T-helper 9 cell (primary cell): ENCODE measurements around the gene SEPSECS.

Source experiments
- DNase-seq: peaks from one replicate; pipeline ENCODE4 v3.0.0-alpha.2; 2020

Gene SEPSECS

DNA sequence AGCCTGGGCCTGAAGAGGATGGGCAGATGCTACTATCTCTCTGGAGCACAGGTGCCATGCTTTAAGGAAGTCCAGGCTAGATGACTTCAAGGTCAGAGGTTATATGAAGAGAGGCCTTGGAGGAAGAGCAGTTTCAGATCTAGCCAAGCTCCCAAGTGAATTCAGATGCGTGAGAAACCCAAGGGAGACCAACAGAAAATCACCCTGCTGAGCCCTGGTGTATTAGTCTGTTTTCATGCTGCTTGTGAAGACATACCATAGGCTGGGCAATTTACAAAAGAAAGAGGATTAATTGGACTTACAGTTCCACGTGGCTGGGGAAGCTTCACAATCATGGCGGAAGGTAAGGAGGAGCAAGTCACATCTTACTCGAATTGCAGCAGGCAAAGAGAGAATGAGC, 81.7 kb downstream of the SEPSECS start:
- no peak for DNase-seq

DNA sequence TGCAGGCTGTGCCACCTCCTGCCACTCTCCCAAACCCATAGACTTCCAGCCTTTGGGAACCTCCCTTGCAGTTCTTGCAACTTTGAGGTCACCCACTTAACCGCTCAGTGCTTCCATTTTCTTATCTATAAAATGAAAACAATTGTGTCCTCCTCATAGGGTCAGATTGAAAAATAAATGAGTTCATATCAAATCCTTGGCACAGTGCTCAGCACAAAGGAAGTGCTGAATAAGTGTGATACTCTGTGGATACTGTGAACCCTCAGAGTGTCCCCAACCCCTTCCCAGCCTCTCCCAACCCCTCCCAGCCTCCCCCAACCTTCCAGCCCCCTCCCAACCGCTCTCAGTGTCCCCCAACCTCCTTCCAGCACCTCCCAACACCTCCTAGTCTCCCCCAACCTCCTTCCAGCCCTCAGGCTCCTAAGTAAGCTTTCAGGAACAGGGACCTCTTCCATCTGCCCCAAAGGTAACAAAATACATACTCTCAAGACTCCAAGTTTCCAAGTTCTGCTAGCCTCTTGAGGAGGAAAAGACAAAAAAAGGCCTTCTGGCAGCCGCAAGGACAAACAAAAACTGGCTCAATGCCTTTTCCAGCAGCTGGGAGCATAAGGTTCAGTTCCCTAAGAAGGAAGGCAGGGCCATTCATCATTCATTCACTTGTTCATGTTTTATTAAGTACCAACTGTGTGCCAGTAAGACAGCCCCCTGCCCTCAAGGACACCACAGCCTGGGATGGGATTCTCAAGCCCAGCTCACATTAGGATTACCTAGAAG, 83.4 kb downstream of the SEPSECS start:
- no peak for DNase-seq

DNA sequence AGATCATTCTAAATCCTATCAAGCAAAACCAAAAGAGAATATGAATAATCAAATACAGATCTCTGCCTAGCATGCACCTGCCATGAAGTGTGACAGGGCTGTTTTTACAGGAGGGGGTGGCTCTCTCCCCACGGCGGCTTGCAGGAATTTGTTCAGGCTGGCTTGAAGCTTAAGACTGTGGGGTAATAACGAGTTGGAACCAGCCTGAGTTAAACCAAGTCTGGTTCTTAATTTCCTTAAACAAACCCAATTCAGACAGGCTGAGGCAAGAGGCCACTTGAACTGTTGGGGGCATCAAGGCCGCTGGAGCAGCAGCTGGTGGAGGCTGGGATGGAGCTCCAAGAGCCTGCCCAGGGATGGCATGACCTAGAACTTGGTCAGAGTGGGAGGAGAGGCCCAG, 84.4 kb downstream of the SEPSECS start:
- DNase-seq, result no peak

DNA sequence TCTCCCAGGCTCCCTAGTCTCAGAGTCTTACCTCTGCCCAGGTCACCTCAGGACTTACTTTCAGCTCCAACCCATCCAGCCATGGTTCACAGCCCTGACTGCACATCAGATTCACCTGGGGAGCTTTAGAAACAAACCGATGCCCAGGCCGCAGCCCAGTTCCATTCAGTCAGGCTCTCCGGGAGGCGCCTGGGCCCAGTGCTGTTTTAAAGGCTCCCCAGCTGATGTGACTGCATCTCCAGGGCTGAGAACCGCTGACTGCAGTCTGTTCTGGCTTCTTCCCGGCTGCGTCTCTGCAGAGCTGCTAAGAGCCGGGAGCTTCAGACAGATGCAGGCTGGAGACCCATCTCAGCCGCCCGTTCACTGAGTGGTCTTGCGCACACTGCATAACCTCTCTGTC, 85.1 kb downstream of the SEPSECS start:
- no peak for DNase-seq

DNA sequence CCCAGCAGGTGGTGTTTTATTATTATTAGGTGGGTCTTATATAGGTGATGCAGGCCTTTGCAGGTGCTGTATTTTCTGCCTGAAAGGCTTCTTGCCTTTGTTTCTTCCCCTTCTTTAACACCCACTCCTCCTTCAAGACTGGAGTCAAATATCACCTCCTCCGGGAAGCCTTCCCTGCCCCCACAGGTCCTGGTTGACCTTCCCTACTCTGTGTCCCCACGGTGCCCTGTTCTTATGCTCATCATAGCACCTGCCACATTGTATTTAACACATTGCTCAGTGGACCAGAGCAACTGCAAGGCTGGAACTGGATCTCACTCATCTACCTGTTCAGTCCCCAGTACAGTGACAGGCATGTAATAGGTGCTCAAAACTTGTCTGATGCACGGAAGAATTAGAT, 89.7 kb downstream of the SEPSECS start:
- no peak for DNase-seq
